SK-N-DZ (cell line): ENCODE measurements around the gene RTEL1.
A peak's percentile ranks its signal among the peaks of the same experiment; 100 is the strongest.

ENCODE experiments used
- DNase-seq: peaks from one replicate; pipeline ENCODE4 v3.0.0-alpha.2; 2015; ENCODE audit warnings: low spot score

RTEL1 gene

DNA sequence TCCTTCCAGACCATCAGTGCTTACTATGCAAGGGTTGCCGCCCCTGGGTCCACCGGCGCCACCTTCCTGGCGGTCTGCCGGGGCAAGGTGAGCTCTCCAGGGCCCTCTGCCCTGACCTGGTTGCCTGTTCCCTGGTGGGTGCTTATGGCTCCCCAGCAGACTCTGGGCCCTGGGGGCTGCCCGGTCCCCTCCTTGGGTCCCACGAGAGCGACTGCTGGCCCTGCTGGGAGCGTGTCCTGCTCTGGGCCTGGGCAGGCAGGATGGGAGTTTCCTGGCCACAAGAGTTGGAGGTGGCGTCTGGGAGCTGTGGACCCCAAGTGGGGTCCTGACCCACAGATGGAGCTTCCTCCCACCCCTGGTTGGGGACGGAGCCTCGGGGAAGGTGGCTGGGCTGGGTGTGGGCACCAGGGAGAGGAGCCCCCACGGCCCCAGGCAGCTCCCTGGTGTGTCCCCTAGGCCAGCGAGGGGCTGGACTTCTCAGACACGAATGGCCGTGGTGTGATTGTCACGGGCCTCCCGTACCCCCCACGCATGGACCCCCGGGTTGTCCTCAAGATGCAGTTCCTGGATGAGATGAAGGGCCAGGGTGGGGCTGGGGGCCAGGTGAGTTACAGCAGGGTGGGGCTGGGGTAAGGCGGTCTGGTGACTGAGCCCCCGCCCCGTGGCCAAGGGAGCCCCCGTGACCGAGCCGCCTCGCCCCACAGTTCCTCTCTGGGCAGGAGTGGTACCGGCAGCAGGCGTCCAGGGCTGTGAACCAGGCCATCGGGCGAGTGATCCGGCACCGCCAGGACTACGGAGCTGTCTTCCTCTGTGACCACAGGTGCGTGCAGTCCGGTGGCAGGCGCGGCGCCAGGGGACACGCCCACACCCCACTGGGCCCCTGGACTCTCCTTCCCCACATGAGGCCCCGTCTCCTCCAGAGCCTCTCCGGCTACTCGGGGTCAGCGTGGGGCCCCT, 31.2 kb downstream of the RTEL1 start:
- no peak for DNase-seq

DNA sequence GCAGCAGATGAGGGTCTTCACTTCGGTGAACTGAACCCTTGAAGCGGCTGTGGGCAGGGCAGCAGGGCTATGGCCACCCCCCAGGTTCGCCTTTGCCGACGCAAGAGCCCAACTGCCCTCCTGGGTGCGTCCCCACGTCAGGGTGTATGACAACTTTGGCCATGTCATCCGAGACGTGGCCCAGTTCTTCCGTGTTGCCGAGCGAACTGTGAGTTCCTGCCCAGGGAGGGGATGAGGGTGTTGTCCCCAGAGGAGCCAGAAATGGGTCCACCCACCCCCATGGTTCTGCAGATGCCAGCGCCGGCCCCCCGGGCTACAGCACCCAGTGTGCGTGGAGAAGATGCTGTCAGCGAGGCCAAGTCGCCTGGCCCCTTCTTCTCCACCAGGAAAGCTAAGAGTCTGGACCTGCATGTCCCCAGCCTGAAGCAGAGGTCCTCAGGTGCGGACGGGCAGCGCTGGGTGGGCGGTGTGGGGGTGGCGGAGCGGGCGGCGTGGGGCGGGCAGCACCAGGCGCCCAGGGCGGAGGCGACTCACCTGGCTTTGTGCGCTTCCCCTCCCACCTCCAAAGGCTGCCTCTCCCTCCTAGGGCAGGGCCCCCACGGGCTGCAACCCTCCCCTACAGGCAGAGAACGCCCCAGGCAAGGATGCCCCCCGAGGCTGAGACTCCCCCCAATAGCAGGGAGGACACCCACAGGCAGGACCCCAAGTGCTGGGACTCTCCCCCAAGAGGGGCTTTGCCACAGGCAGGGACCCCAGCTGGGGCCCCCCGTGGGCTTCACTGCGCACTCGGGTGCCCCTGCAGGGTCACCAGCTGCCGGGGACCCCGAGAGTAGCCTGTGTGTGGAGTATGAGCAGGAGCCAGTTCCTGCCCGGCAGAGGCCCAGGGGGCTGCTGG, 32.1 kb downstream of the RTEL1 start:
- no peak for DNase-seq

DNA sequence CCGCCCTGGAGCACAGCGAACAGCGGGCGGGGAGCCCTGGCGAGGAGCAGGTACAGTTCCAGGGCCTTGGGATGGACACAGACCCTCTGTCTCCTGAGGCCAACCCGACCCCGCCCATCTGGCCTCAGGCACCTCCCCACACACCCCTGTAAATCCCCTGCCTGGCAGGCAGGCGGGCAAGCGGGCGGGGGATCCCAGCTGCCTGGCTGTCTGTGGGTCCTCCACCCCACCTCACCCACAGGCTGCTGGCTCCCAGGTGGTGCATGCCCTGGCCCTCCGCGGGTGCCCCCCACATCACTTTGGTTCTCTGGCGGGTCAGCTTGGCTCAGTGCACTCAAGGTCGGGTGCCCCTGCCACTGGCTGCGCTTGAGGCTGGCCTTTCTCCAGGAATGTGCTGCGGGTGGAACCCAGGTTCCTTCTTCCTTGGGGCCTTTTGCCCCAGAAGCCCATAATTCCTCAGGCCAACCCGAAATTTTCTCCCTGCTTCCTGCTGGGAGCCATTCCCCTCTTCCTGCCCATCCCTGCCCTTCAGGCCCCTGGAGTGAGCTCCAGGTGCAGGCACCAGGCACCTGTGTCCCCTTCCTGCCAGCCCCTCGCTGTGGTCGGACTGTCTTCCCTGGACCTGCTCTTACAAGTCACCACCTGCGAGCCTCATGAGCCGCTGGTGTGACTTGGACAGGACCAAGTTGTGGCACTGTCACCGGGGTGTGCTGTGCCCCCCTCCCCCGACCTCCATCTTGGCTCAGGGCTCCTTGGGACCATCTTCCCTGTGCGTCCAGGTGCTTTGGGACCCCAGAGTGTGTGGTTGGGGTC, 33.0 kb downstream of the RTEL1 start:
- DNase-seq: no peak

DNA sequence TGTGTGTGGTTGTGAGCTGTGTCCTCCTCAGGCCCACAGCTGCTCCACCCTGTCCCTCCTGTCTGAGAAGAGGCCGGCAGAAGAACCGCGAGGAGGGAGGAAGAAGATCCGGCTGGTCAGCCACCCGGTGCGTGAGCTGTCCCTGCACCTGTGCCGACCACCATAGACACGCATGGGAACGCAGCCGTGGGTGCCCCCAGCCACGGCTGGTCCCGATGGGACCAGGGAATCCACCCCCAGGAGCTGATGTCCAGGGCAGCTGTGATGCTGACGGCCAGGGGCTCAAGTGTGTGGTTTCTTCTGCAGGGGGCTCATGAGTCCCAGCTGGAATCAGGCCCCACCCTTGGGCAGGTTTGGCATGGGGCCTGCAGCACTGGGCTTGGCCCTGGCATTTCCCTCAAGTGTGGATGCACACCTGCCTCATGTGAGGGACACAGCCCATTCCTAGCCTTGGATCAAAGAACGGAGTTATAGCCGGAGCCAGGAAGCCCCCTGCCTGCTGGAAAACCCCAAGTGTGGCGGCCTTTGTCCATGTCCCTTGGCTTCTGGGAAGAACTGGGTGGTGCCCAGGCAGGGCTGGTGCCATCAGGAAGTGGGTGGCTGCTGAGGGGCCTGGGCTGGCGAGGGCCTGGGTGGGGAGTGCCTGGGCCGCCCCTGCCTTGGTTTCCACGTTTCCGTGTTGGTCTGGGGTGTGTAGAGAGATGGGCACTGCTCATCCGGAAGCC, 33.8 kb downstream of the RTEL1 start:
- no peak for DNase-seq

DNA sequence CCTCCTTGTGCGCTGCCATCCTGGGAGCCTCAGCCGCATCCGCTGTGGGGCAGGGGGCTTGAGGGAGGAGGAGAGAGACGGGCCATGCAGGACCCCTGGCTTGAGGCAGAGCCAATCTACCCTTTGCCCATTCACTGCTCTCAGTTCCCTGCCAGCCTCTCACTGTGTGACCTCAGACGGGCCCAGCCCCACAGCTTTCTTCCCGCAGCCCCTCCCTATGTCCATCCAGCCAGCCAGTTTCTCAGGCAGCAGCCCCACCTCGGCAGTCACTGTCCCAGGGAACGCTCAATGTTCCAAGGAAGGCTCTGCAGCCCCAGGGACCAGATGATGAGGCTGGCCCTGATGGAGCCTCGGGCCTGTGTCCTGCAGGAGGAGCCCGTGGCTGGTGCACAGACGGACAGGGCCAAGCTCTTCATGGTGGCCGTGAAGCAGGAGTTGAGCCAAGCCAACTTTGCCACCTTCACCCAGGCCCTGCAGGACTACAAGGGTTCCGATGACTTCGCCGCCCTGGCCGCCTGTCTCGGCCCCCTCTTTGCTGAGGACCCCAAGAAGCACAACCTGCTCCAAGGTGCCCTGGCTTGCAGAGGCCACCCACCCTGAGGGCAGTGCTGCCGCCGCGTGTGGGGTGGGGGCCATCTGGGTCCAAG, 34.4 kb downstream of the RTEL1 start:
- DNase-seq: no peak

DNA sequence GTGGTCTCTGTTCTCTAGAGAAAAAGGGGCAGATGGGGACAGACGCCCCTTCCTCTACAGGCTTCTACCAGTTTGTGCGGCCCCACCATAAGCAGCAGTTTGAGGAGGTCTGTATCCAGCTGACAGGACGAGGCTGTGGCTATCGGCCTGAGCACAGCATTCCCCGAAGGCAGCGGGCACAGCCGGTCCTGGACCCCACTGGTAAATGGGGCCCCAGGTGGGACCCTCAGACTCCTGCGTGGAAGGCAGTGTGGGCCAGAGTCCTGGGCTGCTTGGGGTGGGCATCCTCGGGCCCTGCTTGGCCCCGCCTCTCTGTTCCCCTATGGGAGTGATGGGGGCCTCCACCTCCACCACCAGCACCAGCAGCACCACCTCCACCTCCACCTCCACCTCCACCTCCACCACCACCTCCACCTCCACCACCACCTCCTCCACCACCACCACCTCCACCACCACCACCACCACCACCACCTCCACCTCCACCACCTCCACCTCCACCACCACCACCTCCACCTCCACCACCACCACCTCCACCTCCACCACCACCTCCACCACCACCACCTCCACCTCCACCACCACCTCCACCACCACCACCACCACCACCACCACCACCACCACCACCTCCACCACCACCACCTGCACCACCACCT, 35.1 kb downstream of the RTEL1 start:
- no peak for DNase-seq

DNA sequence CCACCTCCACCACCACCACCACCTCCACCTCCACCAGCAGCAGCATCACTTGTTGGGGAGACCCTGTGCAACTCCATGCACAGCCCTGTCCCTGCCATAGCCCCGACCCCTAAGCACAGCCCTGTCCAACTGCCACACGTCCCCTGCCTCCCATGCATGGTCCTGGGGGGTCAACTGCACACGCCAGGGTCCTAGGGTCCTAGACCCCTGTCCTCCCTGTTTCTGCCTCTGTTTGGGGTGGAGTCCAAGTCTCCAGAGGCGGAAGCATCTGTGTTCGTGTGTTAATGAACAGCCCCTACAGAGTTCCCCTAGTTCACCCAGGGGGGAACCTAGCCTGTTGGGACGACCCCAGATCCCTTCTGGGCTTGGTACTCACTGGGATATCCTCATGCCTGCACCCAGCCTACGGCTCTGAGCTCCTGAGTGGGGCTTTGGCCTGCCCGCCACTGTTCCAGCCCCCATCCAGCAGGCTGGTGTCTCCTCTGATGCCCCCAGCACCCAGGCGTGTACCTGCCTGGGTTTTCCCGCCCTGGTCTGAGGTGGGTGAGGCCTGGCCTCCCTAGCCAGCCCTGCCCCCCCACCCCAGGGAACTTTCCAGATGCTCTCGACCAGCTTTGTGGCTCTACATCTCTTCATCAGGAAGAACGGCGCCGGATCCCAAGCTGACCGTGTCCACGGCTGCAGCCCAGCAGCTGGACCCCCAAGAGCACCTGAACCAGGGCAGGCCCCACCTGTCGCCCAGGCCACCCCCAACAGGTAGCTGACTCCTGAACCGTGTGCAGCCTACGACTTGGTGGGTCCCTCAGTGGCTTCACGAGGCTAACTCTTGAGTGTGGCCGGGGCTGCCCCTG, 35.8 kb downstream of the RTEL1 start:
- DNase-seq: no peak

DNA sequence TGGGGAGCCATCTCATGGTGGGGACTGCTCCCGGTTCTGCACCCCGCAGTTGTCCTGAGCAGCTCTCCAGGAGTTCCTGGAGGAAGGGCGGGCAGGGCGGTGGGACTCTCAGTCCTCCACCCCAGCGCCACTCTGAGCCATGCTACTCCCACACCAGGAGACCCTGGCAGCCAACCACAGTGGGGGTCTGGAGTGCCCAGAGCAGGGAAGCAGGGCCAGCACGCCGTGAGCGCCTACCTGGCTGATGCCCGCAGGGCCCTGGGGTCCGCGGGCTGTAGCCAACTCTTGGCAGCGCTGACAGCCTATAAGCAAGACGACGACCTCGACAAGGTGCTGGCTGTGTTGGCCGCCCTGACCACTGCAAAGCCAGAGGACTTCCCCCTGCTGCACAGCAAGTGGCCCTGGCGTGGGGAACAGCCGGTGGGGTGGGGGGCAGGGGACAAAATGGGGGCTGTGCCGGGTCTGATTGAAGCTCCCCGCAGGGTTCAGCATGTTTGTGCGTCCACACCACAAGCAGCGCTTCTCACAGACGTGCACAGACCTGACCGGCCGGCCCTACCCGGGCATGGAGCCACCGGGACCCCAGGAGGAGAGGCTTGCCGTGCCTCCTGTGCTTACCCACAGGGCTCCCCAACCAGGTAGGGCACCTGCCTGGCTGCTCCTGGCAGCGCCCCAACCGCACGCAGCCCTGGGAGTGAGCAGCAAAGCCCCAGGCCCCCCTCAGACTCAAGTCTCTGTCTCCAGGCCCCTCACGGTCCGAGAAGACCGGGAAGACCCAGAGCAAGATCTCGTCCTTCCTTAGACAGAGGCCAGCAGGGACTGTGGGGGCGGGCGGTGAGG, 36.7 kb downstream of the RTEL1 start:
- DNase-seq: no peak

DNA sequence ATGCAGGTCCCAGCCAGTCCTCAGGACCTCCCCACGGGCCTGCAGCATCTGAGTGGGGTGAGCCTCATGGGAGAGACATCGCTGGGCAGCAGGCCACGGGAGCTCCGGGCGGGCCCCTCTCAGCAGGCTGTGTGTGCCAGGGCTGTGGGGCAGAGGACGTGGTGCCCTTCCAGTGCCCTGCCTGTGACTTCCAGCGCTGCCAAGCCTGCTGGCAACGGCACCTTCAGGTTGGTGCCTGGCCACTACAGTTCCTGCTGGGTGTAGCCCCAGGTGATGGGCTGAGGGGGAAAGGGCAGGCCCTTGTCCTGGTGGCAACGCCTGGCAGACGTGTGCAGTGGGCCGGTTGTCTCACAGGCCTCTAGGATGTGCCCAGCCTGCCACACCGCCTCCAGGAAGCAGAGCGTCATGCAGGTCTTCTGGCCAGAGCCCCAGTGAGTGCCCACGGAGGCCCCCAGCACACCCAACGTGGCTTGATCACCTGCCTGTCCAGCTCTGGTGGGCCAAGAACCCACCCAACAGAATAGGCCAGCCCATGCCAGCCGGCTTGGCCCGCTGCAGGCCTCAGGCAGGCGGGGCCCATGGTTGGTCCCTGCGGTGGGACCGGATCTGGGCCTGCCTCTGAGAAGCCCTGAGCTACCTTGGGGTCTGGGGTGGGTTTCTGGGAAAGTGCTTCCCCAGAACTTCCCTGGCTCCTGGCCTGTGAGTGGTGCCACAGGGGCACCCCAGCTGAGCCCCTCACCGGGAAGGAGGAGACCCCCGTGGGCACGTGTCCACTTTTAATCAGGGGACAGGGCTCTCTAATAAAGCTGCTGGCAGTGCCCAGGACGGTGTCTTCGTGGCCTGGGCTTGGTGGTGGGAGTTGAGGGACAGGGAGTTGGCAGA, 37.6 kb downstream of the RTEL1 start:
- no peak for DNase-seq

DNA sequence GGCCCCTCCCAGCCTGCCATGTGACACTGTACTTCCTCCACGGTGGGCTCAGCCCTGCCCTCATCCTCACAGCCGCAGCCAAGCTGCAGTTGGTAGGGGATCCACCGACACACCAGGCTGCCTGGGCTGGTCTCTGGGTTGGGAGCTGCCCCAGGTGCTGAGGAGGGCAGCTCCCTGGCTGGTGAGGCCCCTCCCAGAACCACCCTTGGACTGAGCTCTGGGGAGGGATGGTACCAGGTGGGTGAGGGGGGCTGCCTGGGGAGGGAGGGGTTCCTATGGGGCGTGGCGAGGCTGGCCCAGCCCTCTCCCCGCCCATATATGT, 38.2 kb downstream of the RTEL1 start:
- no peak for DNase-seq

DNA sequence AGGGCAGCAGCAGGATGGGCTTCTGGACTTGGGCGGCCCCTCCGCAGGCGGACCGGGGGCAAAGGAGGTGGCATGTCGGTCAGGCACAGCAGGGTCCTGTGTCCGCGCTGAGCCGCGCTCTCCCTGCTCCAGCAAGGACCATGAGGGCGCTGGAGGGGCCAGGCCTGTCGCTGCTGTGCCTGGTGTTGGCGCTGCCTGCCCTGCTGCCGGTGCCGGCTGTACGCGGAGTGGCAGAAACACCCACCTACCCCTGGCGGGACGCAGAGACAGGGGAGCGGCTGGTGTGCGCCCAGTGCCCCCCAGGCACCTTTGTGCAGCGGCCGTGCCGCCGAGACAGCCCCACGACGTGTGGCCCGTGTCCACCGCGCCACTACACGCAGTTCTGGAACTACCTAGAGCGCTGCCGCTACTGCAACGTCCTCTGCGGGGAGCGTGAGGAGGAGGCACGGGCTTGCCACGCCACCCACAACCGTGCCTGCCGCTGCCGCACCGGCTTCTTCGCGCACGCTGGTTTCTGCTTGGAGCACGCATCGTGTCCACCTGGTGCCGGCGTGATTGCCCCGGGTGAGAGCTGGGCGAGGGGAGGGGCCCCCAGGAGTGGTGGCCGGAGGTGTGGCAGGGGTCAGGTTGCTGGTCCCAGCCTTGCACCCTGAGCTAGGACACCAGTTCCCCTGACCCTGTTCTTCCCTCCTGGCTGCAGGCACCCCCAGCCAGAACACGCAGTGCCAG, 38.7 kb downstream of the RTEL1 start, which contains the start of gene TNFRSF6B:
Gene TNFRSF6B (plus strand): TSS at position 25 of the 729 bp plus-strand sequence. CDS start 116 bp downstream, at position 141.
- no peak for DNase-seq

DNA sequence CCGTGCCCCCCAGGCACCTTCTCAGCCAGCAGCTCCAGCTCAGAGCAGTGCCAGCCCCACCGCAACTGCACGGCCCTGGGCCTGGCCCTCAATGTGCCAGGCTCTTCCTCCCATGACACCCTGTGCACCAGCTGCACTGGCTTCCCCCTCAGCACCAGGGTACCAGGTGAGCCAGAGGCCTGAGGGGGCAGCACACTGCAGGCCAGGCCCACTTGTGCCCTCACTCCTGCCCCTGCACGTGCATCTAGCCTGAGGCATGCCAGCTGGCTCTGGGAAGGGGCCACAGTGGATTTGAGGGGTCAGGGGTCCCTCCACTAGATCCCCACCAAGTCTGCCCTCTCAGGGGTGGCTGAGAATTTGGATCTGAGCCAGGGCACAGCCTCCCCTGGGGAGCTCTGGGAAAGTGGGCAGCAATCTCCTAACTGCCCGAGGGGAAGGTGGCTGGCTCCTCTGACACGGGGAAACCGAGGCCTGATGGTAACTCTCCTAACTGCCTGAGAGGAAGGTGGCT, 39.3 kb downstream of the RTEL1 start:
- no peak for DNase-seq

DNA sequence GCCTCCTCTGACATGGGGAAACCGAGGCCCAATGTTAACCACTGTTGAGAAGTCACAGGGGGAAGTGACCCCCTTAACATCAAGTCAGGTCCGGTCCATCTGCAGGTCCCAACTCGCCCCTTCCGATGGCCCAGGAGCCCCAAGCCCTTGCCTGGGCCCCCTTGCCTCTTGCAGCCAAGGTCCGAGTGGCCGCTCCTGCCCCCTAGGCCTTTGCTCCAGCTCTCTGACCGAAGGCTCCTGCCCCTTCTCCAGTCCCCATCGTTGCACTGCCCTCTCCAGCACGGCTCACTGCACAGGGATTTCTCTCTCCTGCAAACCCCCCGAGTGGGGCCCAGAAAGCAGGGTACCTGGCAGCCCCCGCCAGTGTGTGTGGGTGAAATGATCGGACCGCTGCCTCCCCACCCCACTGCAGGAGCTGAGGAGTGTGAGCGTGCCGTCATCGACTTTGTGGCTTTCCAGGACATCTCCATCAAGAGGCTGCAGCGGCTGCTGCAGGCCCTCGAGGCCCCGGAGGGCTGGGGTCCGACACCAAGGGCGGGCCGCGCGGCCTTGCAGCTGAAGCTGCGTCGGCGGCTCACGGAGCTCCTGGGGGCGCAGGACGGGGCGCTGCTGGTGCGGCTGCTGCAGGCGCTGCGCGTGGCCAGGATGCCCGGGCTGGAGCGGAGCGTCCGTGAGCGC, 39.9 kb downstream of the RTEL1 start:
- peak; percentile 67 for DNase-seq

DNA sequence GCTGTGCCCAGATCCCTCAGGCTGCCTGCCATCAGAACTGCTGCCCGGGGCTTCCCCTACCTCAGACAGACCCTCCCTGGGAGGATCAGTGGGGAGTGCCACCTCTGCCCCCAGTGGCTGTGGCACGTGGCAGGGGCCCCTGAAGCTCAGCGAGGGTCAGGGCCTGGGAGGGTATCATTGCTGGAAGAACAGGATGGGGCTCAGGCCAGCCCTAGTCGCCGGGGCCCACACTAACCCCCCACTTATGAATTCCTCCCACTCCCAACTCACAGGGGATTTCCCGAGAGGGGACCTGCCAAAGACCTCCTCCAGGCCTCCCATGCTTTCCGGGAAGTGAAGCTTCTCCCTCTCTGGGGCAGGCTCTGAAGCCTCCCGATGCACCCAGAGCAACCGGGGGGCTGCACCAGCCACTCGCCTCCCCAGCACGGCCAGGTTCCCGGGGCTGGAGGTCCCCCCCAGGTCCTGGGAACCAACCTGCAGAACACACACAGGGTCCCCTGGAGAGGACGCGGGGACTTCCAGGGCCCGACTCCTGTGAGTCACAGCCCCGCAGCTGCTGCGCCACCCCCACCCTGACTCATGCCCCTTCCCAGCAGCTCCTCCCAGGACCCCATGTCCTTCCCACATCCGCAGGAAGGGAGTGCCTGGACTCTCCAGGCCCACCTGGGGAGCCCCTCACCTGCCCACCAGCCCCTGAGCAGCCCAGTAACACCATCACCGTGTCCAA, 40.8 kb downstream of the RTEL1 start:
- DNase-seq: no peak
